Measurements from ENCODE around the gene FEM1B. TPM values are rescaled to one million over a fixed set of nuclear protein-coding genes. Genes with fewer than 3 reads are reported as not detected.

The FEM1B gene
- total and polyA plus RNA-seq, 2 donors (not counting 1 experiment from before 2014, with no cell fraction given): 38.2 to 48.4 TPM

DNA sequence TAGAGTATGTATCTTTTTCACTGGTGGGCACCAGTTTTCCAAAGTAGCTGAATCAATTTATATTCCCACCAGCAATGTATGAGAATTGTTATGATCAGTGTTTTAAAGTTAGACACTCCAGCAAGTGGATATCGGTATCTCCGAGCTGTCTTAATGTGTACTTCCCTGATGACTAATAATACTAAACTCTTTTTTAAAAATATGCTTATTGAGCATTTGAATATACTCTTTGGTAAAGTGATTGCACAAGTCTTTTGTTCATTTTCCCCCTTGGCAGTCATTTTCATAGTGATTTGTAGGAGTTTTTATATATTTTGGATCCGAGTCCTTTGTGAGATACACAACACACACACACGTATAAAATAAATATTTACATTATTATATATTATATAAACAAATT is 12.5 kb upstream of the FEM1B start:
- TF ChIP-seq EZH2 (IDR thresholded peaks at IDR 0.05; ENCODE audit: low read length, missing control alignments): no peak
- TF ChIP-seq, protein P1, sequence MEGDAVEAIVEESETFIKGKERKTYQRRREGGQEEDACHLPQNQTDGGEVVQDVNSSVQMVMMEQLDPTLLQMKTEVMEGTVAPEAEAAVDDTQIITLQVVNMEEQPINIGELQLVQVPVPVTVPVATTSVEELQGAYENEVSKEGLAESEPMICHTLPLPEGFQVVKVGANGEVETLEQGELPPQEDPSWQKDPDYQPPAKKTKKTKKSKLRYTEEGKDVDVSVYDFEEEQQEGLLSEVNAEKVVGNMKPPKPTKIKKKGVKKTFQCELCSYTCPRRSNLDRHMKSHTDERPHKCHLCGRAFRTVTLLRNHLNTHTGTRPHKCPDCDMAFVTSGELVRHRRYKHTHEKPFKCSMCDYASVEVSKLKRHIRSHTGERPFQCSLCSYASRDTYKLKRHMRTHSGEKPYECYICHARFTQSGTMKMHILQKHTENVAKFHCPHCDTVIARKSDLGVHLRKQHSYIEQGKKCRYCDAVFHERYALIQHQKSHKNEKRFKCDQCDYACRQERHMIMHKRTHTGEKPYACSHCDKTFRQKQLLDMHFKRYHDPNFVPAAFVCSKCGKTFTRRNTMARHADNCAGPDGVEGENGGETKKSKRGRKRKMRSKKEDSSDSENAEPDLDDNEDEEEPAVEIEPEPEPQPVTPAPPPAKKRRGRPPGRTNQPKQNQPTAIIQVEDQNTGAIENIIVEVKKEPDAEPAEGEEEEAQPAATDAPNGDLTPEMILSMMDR (conservative IDR thresholded peaks at IDR 0.05 in 1 of 2, IDR thresholded peaks at IDR 0.05 in 1 of 2; ENCODE audit: low read depth in 1 of 2, low read length in 2 of 2): no peak
- Histone ChIP-seq H3K4me1 (ENCODE audit: control insufficient read depth, extremely low read depth, insufficient read depth, low read length) (no peaks in the 10 kb centered on the region), H3K36me3 (ENCODE audit: control insufficient read depth, insufficient read depth, low read length) (no peaks in the 10 kb centered on the region), H3K9me3 (ENCODE audit: control insufficient read depth, insufficient read depth, low read depth, low read length) (no peaks in the 10 kb centered on the region), H3K27ac (ENCODE audit: insufficient read depth, low read length) (no peak overlapping the region), H3K9ac (ENCODE audit: insufficient read depth, low read length) (no peak overlapping the region), H4K20me1 (ENCODE audit: control insufficient read depth, extremely low read depth, insufficient read depth, low read length) (no peaks in the 10 kb centered on the region), H3K79me2 (ENCODE audit: control insufficient read depth, insufficient read depth, low read length) (no peaks in the 10 kb centered on the region), H3K4me2 (ENCODE audit: extremely low read depth, insufficient read depth, low read length) (no peak overlapping the region), H3K27me3 (ENCODE audit: control insufficient read depth, insufficient read depth, low read length) (no peaks in the 10 kb centered on the region), H2AFZ (ENCODE audit: low read length) (no peak overlapping the region), H3K4me3 (replicated peaks in 1 of 4; ENCODE audit: control extremely low read depth in 1 of 4, insufficient read depth in 1 of 4, low read depth in 3 of 4, low read length in 4 of 4) (no peak overlapping the region)
- no peak for DNase-seq (ENCODE audit: low read depth in 2 of 2)

DNA sequence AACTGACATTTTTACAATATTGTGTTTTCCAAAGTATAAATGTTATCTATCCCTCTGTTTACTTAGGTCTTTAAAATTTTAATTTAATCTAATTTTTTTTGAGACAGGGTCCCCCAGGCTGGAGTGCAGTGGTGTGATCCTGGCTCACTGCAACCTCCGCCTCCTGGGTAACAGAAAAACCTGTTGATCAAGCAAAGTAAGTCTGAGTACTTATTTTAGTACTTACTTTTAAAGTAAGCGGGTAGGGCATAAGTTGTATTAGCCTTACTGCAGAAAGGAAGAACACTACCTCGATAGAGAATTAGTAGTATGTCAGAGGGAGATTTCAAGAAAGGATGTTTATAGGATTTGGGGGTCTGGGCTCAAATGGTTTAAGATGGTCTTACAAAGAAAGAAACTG is 11.9 kb upstream of the FEM1B start:
- no peak overlapping the region for H2AFZ ChIP-seq (ENCODE audit: low read length)
- H3K36me3 ChIP-seq (ENCODE audit: control insufficient read depth, insufficient read depth, low read length): no peaks in the 10 kb centered on the region
- no peak overlapping the region for H3K27ac ChIP-seq (ENCODE audit: insufficient read depth, low read length)
- H3K4me2 ChIP-seq (ENCODE audit: extremely low read depth, insufficient read depth, low read length): no peak overlapping the region
- H4K20me1 ChIP-seq (ENCODE audit: control insufficient read depth, extremely low read depth, insufficient read depth, low read length): no peaks in the 10 kb centered on the region
- H3K9ac ChIP-seq (ENCODE audit: insufficient read depth, low read length): no peak overlapping the region
- no peak overlapping the region for H3K4me3 ChIP-seq (replicated peaks in 1 of 4; ENCODE audit: control extremely low read depth in 1 of 4, insufficient read depth in 1 of 4, low read depth in 3 of 4, low read length in 4 of 4)
- no peaks in the 10 kb centered on the region for H3K9me3 ChIP-seq (ENCODE audit: control insufficient read depth, insufficient read depth, low read depth, low read length)
- no peak for DNase-seq (ENCODE audit: low read depth in 2 of 2)
- H3K27me3 ChIP-seq (ENCODE audit: control insufficient read depth, insufficient read depth, low read length): no peaks in the 10 kb centered on the region
- no peaks in the 10 kb centered on the region for H3K4me1 ChIP-seq (ENCODE audit: control insufficient read depth, extremely low read depth, insufficient read depth, low read length)
- TF ChIP-seq, protein P1 (conservative IDR thresholded peaks at IDR 0.05 in 1 of 2, IDR thresholded peaks at IDR 0.05 in 1 of 2; ENCODE audit: low read depth in 1 of 2, low read length in 2 of 2): no peak
- TF ChIP-seq EZH2 (IDR thresholded peaks at IDR 0.05; ENCODE audit: low read length, missing control alignments): no peak
- no peaks in the 10 kb centered on the region for H3K79me2 ChIP-seq (ENCODE audit: control insufficient read depth, insufficient read depth, low read length)

DNA sequence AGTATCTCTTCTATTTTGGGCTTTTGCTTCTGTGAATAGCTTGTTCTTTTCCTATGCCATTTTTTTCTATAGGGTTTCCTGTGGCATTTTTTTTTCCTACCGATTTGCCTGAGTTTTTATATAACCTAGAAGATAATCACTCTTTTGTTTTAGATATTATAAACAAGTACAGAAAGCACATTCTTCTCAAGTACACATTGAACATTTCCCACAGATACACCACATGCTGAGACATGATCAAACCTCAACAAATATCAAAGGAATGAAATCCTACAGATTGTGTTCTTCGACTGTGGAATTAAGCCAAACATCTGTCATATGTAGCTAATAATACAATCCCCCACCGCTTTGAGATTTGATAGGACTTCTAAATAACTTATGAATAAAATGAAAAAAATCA is 9.1 kb upstream of the FEM1B start:
- Histone ChIP-seq H2AFZ (ENCODE audit: low read length) (no peak overlapping the region), H3K9ac (ENCODE audit: insufficient read depth, low read length) (no peak overlapping the region)

More for the DNA sequence above, 9.1 kb upstream of the FEM1B start:
- no peak overlapping the region for H3K4me3 ChIP-seq (replicated peaks in 1 of 4; ENCODE audit: control extremely low read depth in 1 of 4, insufficient read depth in 1 of 4, low read depth in 3 of 4, low read length in 4 of 4)
- no peaks in the 10 kb centered on the region for H3K79me2 ChIP-seq (ENCODE audit: control insufficient read depth, insufficient read depth, low read length)
- TF ChIP-seq, protein P1 (conservative IDR thresholded peaks at IDR 0.05 in 1 of 2, IDR thresholded peaks at IDR 0.05 in 1 of 2; ENCODE audit: low read depth in 1 of 2, low read length in 2 of 2): no peak
- no peak for TF ChIP-seq EZH2 (IDR thresholded peaks at IDR 0.05; ENCODE audit: low read length, missing control alignments)
- H3K4me1 ChIP-seq (ENCODE audit: control insufficient read depth, extremely low read depth, insufficient read depth, low read length): peaks cover 21% of the 10 kb centered on the region
- no peaks in the 10 kb centered on the region for H3K27me3 ChIP-seq (ENCODE audit: control insufficient read depth, insufficient read depth, low read length)
- H3K4me2 ChIP-seq (ENCODE audit: extremely low read depth, insufficient read depth, low read length): no peak overlapping the region
- no peaks in the 10 kb centered on the region for H4K20me1 ChIP-seq (ENCODE audit: control insufficient read depth, extremely low read depth, insufficient read depth, low read length)
- no peaks in the 10 kb centered on the region for H3K36me3 ChIP-seq (ENCODE audit: control insufficient read depth, insufficient read depth, low read length)
- no peaks in the 10 kb centered on the region for H3K9me3 ChIP-seq (ENCODE audit: control insufficient read depth, insufficient read depth, low read depth, low read length)
- H3K27ac ChIP-seq (ENCODE audit: insufficient read depth, low read length): no peak overlapping the region
- DNase-seq (ENCODE audit: low read depth in 2 of 2): no peak

All from fibroblast of lung (primary cell).